Endothelial cell of hepatic sinusoid (primary cell): ENCODE measurements around the gene BOLA3.
"Not testable (repeated sequence)": the region's sequence is repeated elsewhere in the genome, so short reads cannot be mapped to it uniquely, and the experiment has no call there.

Source experiments
- in situ Hi-C: cut with HindIII; loops from 2 replicates; pipeline ENCODE4 v1.10.0; 2017; ENCODE audit warnings: low sequenced_read_pairs

BOLA3 gene

DNA sequence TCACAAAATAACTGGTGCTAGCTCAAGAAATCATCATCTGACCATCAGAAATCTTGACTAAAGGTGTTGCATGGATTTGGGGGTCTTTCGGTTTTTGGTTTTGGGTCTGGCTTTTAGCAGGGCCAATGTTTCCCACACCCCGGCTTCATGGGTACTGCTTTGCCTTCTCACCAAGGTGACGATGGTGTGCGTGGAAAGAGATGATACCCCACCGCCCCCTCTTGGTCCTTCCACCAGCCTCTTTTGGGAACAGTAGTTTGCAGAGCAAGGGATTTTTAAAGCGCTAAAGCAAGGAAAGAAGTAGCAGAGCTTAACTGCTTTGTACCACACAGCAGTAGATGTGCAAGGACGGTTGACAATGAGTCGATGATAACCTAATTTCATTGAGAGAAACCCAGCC is 42.3 kb downstream of the BOLA3 start:
- in situ Hi-C loops, result no loop called here

DNA sequence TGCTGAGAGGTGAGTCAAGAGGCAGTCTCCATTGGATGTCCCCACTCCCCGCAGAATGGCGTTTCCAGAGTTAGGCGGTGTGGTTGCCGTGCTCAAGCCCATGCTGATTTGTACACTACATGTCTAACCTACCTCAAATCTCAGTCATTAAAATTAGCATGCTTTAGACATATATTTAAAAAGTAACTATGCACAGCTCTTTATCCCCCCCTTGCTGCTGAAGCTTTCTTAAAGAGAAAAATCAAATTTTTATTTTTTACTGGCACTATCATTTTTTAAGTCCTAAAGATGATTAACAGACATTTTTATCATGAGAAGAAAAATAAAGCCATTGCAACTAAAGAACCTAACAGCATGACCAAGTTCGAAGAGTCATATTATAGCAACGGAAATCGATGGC is 42.9 kb downstream of the BOLA3 start:
- in situ Hi-C loops, result no loop called here

DNA sequence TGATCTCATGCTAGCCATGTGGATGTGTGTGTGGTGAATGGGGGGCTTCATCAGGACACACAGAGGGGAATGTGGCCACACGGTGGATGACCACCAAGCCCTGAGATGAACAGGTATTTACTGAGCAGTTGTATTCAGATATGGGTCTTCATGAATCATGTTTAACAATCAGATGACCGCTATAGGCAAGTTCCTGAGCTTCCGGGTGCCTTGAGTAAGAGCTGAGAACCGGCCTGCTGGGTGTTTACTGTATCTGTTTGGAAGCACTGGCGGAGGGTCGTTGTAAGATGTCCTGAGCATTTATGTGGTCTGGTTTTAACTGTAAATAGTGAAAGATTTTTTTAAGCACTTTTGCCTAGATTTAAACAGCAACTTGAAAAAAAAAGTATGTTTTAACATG is 43.9 kb downstream of the BOLA3 start:
- in situ Hi-C loops, result no loop called here

DNA sequence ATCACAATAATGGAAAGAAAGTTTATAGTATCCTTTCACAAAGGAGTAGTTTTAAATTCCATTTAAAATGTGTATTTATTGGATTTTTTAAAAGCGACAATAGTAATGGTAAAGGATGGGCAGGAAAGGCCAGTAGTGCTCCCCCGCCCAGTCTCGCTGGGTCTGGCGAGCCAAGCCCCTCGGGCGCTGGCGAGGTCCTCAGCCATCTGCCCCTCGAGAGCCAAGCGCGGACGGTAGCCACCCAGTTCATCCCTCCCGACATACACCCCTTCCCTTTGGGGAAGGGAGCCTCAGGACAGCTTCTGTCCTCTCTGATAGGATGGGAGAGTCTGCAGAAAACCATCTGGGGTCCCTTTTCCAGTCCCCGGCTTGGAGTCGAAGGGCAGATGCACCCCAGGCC is 45.2 kb downstream of the BOLA3 start:
- in situ Hi-C loops, result no loop called here

DNA sequence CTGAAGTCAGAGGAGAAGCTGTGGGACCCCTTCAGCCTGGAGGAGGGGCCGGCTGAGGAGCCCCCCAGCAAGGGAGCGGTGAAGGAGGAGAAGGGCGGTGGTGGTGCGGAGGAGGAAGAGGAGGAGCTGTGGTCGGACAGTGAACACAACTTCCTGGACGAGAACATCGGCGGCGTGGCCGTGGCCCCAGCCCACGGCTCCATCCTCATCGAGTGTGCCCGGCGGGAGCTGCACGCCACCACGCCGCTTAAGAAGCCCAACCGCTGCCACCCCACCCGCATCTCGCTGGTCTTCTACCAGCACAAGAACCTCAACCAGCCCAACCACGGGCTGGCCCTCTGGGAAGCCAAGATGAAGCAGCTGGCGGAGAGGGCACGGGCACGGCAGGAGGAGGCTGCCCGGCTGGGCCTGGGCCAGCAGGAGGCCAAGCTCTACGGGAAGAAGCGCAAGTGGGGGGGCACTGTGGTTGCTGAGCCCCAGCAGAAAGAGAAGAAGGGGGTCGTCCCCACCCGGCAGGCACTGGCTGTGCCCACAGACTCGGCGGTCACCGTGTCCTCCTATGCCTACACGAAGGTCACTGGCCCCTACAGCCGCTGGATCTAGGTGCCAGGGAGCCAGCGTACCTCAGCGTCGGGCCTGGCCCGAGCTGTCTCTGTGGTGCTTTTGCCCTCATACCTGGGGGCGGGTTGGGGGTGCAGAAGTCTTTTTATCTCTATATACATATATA is 46.0 kb downstream of the BOLA3 start:
- in situ Hi-C loops, result no loop called here

DNA sequence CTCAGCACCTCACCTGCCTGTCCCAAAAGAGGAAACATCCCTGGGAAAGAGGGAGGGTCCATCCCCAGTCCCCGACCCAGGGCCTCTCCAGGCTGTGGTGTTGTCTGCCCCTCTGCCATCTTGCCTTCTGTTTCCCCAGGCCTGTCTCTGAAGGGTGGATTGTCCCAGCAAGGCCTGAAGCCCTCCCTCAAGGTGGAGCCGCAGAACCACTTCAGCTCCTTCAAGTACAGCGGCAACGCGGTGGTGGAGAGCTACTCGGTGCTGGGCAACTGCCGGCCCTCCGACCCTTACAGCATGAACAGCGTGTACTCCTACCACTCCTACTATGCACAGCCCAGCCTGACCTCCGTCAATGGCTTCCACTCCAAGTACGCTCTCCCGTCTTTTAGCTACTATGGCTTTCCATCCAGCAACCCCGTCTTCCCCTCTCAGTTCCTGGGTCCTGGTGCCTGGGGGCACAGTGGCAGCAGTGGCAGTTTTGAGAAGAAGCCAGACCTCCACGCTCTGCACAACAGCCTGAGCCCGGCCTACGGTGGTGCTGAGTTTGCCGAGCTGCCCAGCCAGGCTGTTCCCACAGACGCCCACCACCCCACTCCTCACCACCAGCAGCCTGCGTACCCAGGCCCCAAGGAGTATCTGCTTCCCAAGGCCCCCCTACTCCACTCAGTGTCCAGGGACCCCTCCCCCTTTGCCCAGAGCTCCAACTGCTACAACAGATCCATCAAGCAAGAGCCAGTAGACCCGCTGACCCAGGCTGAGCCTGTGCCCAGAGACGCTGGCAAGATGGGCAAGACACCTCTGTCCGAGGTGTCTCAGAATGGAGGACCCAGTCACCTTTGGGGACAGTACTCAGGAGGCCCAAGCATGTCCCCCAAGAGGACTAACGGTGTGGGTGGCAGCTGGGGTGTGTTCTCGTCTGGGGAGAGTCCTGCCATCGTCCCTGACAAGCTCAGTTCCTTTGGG is 47.2 kb downstream of the BOLA3 start:
- in situ Hi-C loops, result no loop called here

DNA sequence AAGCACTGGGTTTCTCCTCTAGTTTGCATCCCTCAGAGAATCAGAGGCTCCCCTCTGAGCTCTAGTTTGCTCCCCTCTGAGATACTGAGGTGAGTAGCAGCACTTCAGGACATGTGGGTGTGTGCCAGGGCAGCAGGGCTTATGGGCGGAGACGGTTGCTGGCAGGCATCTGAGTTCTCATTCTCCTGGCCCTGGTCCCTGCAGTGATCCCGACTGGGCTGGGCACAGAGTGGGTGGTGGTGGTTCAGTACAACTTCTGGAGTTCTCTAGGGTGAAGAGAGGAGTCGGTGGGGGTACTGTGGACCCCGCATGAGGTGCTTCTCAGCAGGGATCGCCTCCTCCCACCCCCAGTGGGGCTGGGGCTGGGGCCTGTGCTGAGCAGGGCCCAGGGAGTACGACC is 47.9 kb downstream of the BOLA3 start:
- in situ Hi-C loops, result no loop called here

DNA sequence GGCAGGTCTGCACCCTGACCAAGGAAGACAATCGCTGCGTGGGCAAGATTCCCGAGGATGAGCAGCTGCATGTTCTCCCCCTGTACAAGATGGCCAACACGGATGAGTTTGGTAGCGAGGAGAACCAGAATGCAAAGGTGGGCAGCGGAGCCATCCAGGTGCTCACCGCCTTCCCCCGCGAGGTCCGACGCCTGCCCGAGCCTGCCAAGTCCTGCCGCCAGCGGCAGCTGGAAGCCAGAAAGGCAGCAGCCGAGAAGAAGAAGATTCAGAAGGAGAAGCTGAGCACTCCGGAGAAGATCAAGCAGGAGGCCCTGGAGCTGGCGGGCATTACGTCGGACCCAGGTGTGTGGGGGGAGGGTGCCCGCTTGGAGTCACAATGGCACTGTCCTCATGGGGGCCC is 48.4 kb downstream of the BOLA3 start:
- in situ Hi-C loops, result no loop called here

DNA sequence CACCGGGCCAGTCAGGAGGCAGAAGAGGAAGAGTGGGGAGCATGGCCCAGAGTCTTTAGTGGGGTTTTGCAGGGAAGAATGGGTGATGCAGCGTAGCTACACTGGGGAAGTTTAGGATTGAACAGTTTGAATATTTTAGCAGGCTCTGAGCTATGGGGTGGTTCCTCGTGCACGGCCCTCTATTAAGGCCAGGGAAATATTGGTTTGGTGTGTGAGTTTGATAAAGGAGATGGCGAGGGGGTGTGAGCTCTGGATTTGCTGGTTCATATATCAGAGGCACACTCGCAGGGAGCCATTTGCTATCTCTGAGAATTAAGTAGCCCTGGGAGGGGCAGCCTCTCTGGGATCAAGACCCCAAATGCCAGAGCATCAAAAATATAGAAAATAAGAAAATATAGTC is 50.1 kb downstream of the BOLA3 start:
- in situ Hi-C loops, result no loop called here

DNA sequence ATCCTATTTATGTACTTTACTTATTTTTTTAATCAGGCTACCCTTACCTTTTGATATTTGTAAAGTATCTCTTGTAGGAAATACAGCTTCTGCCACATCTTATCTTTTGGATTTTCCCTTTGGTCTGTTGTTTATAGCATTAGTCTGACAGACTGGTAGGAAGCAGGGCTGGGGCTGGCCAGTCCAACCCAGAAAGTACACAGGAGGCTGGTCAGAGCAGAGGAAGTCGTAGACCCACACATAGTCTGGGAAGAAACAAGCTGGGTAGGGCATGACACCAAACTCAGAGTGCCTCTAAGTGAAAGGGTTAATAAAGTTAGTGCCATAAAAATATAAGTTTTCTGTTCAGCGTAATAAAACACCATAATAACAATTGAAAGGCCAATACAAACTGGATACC is 51.7 kb downstream of the BOLA3 start:
- in situ Hi-C loops, result no loop called here

DNA sequence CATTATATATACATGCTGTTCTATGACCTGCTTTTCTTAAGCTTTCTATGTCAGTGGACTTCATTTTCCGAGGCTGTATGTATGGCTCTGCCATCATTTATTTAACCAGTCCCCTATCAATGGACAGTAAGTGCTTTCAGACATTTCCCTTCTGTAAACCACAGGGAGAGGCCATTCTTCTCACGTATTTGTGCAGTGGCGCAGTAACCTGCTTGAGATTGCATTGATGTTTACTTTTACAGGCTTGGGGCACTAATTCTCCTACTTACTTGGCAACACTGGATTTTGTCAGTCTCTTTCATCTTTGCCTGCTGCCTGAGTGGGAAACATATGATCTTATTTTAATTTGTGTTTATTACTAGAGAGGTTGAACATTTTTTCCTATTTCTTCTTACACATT is 52.1 kb downstream of the BOLA3 start:
- in situ Hi-C loops, result no loop called here

DNA sequence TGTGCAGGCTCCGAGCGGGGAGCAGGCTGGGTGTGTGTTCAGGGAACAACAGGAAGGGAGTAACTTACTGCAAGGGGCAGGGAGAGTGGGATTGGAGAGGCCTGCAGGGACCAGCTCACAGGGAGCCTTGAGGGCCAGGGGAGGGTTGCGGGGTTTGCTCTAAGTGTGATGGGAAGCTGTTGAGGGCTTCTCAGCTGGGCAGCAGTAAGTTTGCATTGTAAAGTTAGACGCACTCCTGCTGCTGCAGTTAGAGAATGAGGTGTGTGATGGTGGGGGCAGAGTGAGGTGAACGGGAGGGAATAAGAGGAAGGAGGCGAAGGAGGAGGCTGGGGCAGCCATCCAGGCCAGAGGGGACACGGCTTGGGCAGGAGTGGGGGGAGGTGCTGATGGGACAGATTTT is 53.4 kb downstream of the BOLA3 start:
- in situ Hi-C loops, result no loop called here

DNA sequence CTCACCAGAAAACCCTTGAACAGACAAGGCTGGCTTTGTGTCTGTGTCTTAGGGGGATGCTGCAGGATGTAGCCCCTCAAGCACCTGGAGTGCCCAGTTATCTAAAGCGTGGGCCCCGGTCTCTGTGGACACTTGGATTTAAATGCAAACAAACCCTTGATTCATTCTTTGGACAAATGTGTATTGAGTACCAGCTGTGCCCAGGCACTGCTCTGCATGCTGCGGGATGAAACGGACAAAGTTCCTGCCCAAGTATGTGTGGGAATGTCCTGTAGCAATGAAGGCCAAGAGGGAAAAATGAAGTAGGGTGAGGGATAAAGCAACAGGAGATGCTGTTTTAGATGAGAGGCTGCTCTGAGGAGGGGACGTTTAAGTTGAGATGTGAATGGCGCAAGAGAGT is 53.9 kb downstream of the BOLA3 start:
- in situ Hi-C loops, result no loop called here

DNA sequence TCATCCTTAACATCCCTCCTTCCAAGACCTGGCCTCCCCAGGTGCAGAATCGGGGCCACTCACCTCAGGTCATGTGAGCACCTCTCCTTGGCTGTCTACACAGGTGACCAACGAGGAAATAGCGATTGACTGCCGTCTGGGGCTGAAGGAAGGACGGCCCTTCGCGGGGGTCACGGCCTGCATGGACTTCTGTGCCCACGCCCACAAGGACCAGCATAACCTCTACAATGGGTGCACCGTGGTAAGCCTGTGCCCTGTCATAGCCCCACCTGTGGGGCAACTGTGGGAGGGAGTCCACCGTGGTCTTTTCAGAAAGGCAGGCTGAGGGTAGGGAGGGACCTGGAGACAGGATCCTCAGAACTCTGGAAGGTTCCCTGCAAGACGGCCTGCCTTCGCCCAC is 54.3 kb downstream of the BOLA3 start:
- in situ Hi-C loops, result no loop called here

DNA sequence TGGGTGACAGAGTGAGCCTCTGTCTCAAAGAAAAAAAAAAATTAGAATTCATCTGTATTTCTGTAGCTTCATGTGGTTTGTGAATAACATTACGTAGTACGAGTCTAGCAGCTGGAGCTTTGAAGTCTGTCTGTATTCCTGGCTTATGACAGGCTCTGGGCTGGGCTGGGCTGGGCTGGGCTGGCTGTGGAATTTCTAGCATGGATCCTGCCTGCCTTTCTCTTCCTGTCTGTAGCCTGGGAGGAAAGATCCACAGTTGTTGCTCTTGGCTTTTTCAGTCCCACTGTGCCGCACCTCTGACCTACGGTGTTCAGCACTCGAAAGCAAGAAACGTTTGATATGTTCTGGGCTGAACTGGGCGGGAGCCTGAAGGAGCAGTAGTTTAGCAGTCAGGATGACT is 55.4 kb downstream of the BOLA3 start:
- in situ Hi-C loops, result no loop called here

DNA sequence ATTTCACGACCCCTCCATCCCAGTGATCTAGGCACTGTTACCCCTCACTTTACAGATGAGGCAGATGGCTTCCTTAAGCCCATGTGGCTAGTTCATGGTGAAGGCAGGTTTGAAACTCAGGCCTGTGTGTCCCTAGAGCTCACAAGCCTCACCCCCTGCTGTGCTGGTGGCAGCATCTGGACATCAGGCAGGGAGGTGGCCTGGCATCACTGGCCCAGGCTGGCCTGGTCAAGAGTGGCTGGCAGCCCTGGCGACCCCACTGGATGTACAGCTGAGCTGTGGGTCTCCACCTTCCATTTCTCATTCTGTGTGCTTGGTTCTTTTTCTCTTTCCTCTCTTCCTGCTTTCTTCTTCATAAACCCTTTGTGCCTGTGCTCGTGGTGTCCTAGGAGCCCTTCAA is 56.3 kb downstream of the BOLA3 start:
- in situ Hi-C loops, result no loop called here

DNA sequence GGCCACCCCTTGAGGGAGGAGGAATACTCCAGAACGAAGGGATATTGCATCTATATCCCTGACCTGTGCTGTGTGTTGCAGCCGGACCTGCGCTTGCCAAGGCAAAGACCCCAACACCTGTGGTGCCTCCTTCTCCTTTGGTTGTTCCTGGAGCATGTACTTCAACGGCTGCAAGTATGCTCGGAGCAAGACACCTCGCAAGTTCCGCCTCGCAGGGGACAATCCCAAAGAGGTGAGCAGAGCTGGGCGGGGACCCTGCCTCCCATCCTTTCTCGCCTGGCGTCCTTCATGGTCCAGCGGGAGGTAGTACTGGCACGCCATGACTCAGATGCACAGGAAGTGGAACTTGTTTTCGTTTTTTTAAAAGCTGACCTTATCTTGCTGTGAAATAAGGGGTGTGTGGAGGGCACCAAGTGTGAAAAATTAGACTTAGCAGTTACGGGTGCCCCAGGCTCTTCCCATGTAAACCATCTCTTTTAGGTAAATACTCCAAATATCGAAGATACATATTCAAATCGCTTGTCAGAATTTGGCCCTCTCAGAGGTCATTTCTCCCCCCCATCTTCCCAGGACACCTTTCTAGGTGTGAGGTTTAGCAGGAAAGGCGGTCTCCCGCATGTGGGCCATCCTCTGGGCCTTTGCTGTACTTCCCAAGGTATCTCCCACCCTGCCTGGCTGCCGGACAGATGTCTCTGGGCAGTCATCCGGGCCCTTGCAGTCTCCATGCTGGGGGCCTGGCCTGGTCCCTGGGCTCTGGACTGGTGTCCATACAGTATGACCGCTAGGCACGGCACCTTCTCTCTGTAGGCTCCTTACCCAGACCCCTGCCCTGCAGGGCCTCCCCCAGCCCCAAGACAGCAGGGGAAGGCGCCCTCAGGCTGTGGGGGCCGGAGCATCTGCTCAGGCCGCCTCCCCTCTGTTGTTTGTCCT is 57.6 kb downstream of the BOLA3 start:
- in situ Hi-C loops, result no loop called here

DNA sequence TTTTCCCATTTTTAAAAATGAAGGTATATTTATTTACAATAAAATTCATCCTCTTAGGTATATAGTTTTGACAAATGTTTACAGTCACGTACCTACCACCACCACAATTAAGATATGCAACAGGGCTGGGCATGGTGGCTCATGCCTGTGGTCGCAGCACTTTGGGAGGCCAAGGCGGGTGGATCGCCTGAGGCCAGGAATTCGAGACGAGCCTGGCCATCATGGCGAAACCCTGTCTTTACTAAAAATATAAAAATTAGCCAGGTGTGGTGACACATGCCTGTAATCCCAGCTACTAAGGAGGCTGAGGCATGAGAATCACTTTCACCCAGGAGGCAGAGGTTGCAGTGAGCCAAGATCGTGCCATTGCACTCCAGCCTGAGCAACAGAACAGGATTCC is 59.0 kb downstream of the BOLA3 start:
- in situ Hi-C loops, result not testable (repeated sequence)

DNA sequence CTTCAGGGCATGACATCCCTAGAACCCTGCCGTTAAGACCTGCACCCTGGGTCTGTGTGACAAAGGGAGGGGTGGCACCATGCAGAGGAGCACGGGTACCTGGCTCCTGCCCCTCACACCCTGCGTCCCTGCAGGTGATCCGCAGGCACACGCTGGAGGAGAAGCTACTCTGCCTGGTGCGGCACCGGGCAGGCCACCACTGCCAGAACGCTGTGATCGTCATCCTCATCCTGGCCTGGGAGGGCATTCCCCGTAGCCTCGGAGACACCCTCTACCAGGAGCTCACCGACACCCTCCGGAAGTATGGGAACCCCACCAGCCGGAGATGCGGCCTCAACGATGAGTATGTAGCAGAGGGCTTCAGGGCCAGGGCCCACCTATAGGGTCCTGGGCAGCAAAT is 60.0 kb downstream of the BOLA3 start:
- in situ Hi-C loops, result no loop called here

DNA sequence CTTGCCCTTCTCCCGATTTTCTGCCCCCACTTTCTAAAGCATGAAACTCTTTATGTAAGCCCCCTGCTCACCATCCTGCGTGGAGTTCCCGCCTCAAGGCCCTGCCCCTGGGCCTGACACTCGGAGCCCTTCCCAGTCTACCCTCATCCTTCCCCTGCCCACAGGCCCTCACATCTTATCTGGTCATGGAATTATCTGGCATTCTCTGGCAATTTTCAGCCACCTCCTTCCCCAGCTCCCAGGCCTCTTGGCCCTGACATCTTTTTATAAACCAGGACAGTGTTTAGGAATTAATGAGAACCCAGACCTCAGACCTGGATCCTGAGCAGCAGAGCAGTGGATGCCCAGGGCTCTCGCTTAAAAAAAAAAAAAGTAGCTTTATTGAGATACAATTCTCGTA is 61.7 kb downstream of the BOLA3 start:
- in situ Hi-C loops, result no loop called here
